T47D (cell line): ENCODE measurements around the gene MVB12B.

Experiments
- DNase-seq, 2 experiments: peaks; one replicate each; pipeline versions ENCODE4 v3.0.0 to v3.0.0-alpha.2; 2011 to 2012; ENCODE audit warnings: low read depth in 1 of 2, low spot score in 1 of 2
- JUND ChIP-seq: IDR thresholded peaks from 2 replicates; pipeline ENCODE4 v1.6.1; 2012; ENCODE audit warnings: low read depth
- in situ Hi-C: cut with HindIII; loops from 2 replicates; pipeline ENCODE4 v1.10.0; 2016; ENCODE audit warnings: low sequenced_read_pairs, low pct_unique_long_range_greater_than_20kb

Gene MVB12B

DNA sequence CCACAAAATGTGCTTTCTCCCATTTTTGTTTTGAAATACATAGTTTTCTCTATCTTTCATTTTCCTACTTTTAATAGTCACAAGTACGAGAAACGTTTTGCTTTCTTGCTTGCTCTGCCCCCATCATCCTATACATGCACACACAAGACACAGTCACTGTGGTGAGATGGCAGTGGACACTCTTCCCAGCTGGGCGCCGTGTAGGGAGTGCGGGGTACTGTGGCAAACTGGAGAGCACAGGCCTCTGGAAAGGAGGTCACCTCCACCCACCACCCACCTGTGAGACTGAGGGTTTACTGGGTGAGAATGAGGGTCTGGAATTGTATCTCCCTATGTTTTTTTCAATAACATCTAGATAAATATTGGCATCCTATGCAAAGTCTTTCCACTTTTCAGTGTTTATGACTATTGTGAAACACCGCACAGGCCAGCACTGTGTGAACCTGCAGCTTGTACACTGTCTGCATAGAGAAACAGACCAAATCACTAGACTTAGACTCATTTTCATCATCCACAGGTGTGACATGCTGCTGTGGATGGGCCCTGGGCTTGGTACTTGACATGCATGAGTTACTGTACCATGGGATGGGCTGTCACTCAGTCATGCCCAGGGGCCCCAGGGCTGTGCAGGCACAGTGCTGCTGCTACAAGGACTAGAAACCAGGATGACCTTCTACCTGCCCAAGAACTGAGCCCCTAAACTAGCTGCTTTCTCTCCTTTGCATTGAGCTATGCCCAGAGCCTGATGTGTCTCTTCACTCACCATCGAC lies 169.0 kb downstream of the MVB12B start:
- TF ChIP-seq JUND, result no peak
- no peak for DNase-seq
- in situ Hi-C loops, result no loop called here

DNA sequence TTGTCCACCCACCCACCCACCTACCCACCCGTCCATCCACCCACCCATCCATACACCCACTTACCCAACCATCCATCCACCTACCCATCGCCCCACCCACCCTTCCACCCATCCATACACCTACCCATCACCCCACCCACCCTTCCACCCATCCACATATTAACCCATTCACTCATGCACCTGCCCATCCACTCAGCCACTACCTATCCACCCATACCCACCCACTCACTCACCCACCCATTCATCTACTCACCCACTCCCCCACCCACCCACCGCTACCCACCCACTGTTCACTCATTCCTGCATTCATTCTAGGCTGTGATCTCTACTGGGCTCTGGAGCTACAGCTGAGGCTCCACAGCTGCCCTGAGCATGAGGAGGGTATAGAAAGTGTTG lies 169.6 kb downstream of the MVB12B start:
- no peak for DNase-seq
- no peak for TF ChIP-seq JUND
- in situ Hi-C loops, result no loop called here

GRCh38 chr9:126496781-126497659 lies 170.4 kb downstream of the MVB12B start:
- DNase-seq, result no peak
- in situ Hi-C loops, result no loop called here

DNA sequence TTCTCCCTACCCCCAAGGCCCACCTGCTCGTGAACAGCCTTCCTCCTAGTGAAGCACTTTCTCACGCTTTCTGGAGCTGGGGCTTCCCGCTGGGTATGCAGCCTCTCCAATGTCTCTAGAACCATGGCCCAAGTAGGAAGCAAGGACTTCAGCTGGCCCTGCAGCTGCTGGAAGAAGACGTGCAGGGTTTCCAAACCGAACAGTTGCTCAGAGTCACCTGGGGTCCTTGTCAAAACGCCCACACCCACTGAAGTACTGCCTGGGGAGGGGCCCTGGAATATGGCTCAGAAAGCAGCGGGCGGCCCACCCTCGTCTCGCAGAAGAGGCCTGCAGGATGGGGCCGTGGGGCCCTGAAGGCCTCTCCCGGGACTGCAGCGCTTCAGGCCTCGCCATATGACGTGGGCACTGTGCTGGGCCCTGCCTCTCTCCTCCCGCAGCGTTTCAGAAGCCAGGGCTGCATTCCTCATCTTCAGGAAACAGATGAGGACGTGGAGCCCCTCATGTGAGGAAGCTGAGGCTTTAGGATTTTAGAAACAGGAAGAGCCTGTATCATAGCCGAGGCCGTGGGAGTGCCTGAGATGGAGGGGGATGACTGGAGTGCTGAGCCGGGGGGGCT lies 171.1 kb downstream of the MVB12B start:
- no peak for DNase-seq
- TF ChIP-seq JUND, result no peak
- in situ Hi-C loops, result no loop called here

More at GRCh38 chr9:126496781-126497659, 170.4 kb downstream of the MVB12B start:
- TF ChIP-seq JUND, result no peak

GRCh38 chr9:126498331-126498730 lies 171.7 kb downstream of the MVB12B start:
- no peak for TF ChIP-seq JUND
- no peak for DNase-seq
- in situ Hi-C loops, result no loop called here

GRCh38 chr9:126499005-126499910 lies 172.6 kb downstream of the MVB12B start:
- in situ Hi-C loops, result no loop called here
- no peak for TF ChIP-seq JUND
- DNase-seq, result peak; percentile 56 to 57

GRCh38 chr9:126499911-126500599 lies 173.4 kb downstream of the MVB12B start:
- no peak for DNase-seq
- no peak for TF ChIP-seq JUND
- in situ Hi-C loops, result no loop called here

- peak; percentile 84 to 92 for DNase-seq
- no peak for TF ChIP-seq JUND
- in situ Hi-C loops, result no loop called here
These were observed 174.2 kb downstream of the MVB12B start for GRCh38 chr9:126500600-126501382.

GRCh38 chr9:126501383-126502331 lies 175.0 kb downstream of the MVB12B start:
- TF ChIP-seq JUND, result no peak
- in situ Hi-C loops, result no loop called here
- peak; percentile 41 to 45 for DNase-seq
